ENCODE measurements around the gene DNAI1. TPM values are rescaled to one million over a fixed set of nuclear protein-coding genes. Genes with fewer than 3 reads are reported as not detected.
A peak's percentile ranks its signal among the peaks of the same experiment; 100 is the strongest.

DNAI1 gene
- polyA plus RNA-seq, 1 donor (not counting 4 experiments of a cell fraction or from before 2014, with no cell fraction given): 0.08 TPM

- Histone ChIP-seq H3K9me3 (ENCODE audit: control insufficient read depth, low read depth, low read length) (no peaks in the 10 kb centered on the region), H3K4me3 (ENCODE audit: control insufficient read depth in 2 of 3, extremely low read depth in 1 of 3, insufficient read depth in 2 of 3, low read depth in 1 of 3, low read length in 3 of 3) (no peak overlapping the region), H3K36me3 (ENCODE audit: control insufficient read depth in 2 of 2, extremely low read depth in 1 of 2, insufficient read depth in 2 of 2, low read length in 2 of 2) (no peaks in the 10 kb centered on the region), H4K20me1 (ENCODE audit: control insufficient read depth, extremely low read depth, insufficient read depth, low read length) (peaks cover 10% of the 10 kb centered on the region), H2AFZ (ENCODE audit: control insufficient read depth, low read length) (no peak overlapping the region), H3K9me1 (ENCODE audit: control insufficient read depth, extremely low read depth, insufficient read depth, low read length) (no peaks in the 10 kb centered on the region), H3K79me2 (ENCODE audit: control insufficient read depth, insufficient read depth, low read length) (no peaks in the 10 kb centered on the region), H3K4me2 (ENCODE audit: control insufficient read depth, extremely low read depth, insufficient read depth, low read depth, low read length) (no peak overlapping the region), H3K9ac (ENCODE audit: control insufficient read depth, extremely low read depth, insufficient read depth, low read length) (no peak overlapping the region), H3K27me3 (ENCODE audit: control insufficient read depth, extremely low read depth, insufficient read depth, low read length) (peaks cover 42% of the 10 kb centered on the region), H3K27ac (ENCODE audit: control insufficient read depth, insufficient read depth, low read length) (no peak overlapping the region), H3K4me1 (ENCODE audit: control insufficient read depth, extremely low read depth, insufficient read depth, low read length) (peaks cover 22% of the 10 kb centered on the region)
- dilution Hi-C loops (cut with MboI; ENCODE audit: extremely low pct_ligation_motif_present, low sequenced_read_pairs): no loop called here
- TF ChIP-seq CTCF (optimal IDR thresholded peaks at IDR 0.05 in 1 of 3, IDR thresholded peaks at IDR 0.05 in 1 of 3, conservative IDR thresholded peaks at IDR 0.05 in 1 of 3; ENCODE audit: extremely low read depth in 1 of 3, insufficient read depth in 2 of 3, low read length in 3 of 3) (no peak), EZH2 (IDR thresholded peaks at IDR 0.05; ENCODE audit: low read length) (no peak)
- FAIRE-seq (no peak), DNase-seq (ENCODE audit: low read depth, low spot score) (no peak)
Observed at GRCh38 chr9:34558919-34559623, 100.5 kb downstream of the DNAI1 start.

- dilution Hi-C loops (cut with MboI; ENCODE audit: extremely low pct_ligation_motif_present, low sequenced_read_pairs): no loop called here
- Histone ChIP-seq H3K4me2 (ENCODE audit: control insufficient read depth, extremely low read depth, insufficient read depth, low read depth, low read length) (peak overlapping the region; percentile 19), H3K4me1 (ENCODE audit: control insufficient read depth, extremely low read depth, insufficient read depth, low read length) (peaks cover 30% of the 10 kb centered on the region), H3K9ac (ENCODE audit: control insufficient read depth, extremely low read depth, insufficient read depth, low read length) (no peak overlapping the region), H3K79me2 (ENCODE audit: control insufficient read depth, insufficient read depth, low read length) (no peaks in the 10 kb centered on the region), H3K9me3 (ENCODE audit: control insufficient read depth, low read depth, low read length) (no peaks in the 10 kb centered on the region), H3K9me1 (ENCODE audit: control insufficient read depth, extremely low read depth, insufficient read depth, low read length) (no peaks in the 10 kb centered on the region), H3K27ac (ENCODE audit: control insufficient read depth, insufficient read depth, low read length) (no peak overlapping the region), H3K36me3 (ENCODE audit: control insufficient read depth in 2 of 2, extremely low read depth in 1 of 2, insufficient read depth in 2 of 2, low read length in 2 of 2) (no peaks in the 10 kb centered on the region), H4K20me1 (ENCODE audit: control insufficient read depth, extremely low read depth, insufficient read depth, low read length) (peaks cover 10% of the 10 kb centered on the region), H2AFZ (ENCODE audit: control insufficient read depth, low read length) (no peak overlapping the region), H3K4me3 (ENCODE audit: control insufficient read depth in 2 of 3, extremely low read depth in 1 of 3, insufficient read depth in 2 of 3, low read depth in 1 of 3, low read length in 3 of 3) (no peak overlapping the region), H3K27me3 (ENCODE audit: control insufficient read depth, extremely low read depth, insufficient read depth, low read length) (peaks cover 34% of the 10 kb centered on the region)
- no peak for DNase-seq (ENCODE audit: low read depth, low spot score)
- FAIRE-seq: peak; percentile 95
- TF ChIP-seq EZH2 (IDR thresholded peaks at IDR 0.05; ENCODE audit: low read length) (no peak), CTCF (optimal IDR thresholded peaks at IDR 0.05 in 1 of 3, IDR thresholded peaks at IDR 0.05 in 1 of 3, conservative IDR thresholded peaks at IDR 0.05 in 1 of 3; ENCODE audit: extremely low read depth in 1 of 3, insufficient read depth in 2 of 3, low read length in 3 of 3) (no peak)
Observed at GRCh38 chr9:34559624-34560455, 101.2 kb downstream of the DNAI1 start.
